HG03520 (cell line): Measurements from ENCODE around the gene OR4F17.
"Not testable (repeated sequence)": the region's sequence is repeated elsewhere in the genome, so short reads cannot be mapped to it uniquely, and the experiment has no call there.

ENCODE experiments used
- ATAC-seq: cut with Tn5 transposase; IDR thresholded peaks from one replicate; pipeline ENCODE4 v1.9.1; 2021; ENCODE audit warnings: mild to moderate bottlenecking, moderate library complexity; ENCODE audit not compliant: unreplicated experiment

Gene OR4F17, protein sequence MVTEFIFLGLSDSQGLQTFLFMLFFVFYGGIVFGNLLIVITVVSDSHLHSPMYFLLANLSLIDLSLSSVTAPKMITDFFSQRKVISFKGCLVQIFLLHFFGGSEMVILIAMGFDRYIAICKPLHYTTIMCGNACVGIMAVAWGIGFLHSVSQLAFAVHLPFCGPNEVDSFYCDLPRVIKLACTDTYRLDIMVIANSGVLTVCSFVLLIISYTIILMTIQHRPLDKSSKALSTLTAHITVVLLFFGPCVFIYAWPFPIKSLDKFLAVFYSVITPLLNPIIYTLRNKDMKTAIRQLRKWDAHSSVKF

DNA sequence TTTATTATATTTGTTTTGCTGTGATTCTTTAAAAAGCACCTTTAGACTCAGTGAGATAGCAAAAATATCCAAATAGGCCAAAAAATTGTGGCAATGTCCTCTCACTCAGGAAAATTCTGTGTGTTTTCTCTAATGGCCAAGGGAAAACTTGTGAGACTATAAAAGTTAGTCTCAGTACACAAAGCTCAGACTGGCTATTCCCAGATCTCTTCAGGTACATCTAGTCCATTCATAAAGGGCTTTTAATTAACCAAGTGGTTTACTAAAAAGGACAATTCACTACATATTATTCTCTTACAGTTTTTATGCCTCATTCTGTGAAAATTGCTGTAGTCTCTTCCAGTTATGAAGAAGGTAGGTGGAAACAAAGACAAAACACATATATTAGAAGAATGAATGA is at the start of gene OR4F17:
TSS of gene OR4F17 (plus strand) at position 301 of the 400 bp plus-strand sequence. CDS start 3,575 bp downstream, outside the sequence.
- not testable (repeated sequence) for ATAC-seq

DNA sequence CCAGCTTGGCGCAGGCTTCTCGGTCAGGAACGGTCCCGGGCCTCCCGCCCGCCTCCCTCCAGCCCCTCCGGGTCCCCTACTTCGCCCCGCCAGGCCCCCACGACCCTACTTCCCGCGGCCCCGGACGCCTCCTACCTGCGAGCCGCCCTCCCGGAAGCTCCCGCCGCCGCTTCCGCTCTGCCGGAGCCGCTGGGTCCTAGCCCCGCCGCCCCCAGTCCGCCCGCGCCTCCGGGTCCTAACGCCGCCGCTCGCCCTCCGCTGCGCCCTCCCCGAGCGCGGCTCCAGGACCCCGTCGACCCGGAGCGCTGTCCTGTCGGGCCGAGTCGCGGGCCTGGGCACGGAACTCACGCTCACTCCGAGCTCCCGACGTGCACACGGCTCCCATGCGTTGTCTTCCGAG is 36.1 kb upstream of the OR4F17 start:
- not testable (repeated sequence) for ATAC-seq

DNA sequence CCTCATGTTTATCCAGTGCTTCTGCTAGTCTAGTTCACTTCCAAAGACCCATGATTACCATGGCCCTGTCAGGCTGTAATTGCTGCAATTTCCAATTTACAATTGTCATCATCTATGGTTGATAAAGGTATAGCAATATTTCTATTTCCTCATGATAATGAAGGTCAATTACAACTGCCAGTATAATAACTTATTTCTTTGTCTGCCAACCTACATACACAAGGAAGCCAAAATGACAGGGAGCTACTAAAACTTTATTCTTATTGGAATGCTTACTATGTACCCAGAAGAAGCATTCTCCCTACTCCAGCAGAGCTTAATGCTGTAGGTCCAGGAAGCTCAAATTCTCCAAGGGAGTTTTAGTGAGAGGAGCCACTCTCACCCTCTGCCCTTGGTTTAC is 24.0 kb upstream of the OR4F17 start:
- not testable (repeated sequence) for ATAC-seq

DNA sequence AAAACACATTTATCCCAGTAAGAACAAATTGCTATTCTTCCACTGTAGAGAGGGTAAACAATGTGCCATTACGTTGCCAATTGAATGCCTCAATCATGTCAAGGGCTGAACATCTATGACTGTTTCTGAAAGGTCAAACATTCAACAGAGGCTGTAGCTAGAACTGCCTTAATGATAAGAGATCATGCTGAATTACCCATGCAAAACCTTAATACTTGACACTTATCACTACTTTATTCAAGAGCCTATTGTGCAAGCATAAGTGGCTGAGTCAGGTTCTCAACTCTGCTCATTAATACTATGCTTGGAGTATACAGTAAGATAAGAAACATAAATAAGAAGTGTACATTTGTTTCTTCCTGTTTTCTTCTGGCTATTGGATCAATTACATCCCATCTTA is 23.3 kb upstream of the OR4F17 start:
- not testable (repeated sequence) for ATAC-seq

DNA sequence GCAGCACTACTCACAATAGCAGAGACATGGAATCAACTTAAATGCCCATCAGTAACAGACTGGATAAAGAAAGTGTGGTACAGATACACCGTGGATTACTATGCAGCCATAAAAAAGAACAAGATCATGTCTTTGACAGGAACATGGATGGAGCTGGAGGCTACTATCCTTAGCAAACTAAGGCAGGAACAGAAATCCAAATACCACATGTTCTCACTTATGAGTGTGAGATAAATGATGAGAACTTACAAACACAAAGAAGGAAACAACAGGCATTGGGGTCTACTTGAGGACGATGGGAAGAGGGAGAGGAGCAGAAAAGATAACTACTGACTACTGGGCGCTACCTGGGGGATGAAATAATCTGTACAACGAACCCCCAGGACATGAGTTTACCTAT is 16.2 kb upstream of the OR4F17 start:
- not testable (repeated sequence) for ATAC-seq

DNA sequence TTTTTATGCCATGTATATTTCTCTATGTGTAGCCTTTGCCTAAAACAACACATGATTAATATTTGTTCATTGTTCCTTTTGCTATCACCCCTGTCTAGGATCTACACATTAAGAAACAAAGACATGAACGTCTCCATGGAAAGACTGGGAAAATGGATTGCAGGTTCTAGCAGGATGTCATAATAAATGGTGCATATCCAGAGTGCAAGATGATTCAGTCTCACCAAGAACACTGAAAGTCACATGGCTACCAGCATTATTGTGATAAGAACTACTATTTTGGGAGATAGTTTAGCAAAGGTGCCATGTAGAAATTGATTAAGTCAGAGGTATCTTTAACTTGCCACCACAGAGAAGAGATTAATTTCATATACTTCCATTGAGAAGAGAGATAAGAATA is 12.1 kb upstream of the OR4F17 start:
- not testable (repeated sequence) for ATAC-seq

DNA sequence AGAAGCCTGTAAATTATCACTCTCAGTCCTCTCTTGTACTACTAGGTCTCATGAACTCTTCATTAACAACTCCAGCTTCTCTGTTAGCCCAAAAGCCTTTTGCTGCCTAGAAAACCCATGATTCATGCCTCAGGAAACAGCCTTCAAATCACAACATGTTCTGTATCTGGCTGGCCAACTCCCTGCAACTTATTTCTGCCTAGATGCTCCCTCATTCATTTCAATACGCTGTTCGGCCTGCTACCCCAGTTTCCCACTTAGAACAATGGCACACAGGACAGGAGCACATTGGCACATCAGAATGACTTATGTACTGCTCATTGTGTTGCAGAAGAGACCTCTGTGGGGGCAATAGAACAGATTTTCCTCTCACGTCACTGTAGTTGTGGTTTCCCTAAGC is 9.3 kb upstream of the OR4F17 start:
- ATAC-seq: not testable (repeated sequence)

DNA sequence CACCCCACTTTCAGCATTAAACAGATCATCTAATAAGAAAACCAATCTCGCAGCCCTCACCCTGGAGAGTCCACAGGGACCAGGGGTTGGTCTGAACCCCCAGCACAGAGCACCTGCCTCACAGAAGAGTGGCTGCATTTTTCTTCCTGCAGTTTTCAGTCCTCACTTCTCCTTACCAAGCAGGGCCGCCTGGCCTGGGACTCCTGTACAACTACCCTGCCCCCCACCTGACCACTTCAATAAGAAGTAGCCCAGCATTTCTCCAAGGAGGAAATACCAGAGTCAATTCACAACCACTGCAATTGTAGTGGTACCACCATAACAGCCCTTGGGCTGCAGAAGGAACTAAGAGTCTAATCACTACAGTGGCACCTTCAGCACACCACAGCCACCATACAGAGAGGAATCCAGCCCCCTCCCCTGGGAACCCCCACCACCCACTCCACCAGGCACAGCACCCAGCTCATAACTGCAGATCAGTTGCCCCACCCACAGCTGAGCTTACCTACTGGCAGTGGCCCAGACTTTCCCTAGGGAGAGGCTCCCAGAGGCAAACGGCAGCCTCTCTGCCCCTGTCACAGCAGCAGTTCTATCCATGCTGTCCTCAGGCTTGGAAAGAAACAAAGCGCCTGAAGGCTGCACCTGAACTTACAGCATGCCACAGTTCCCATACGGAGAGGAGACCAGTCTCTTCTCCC is 13.7 kb downstream of the OR4F17 start:
- ATAC-seq: not testable (repeated sequence)
